Epithelial cell of proximal tubule (primary cell): ENCODE data around the gene GABPB2. TPM values are rescaled to one million over a fixed set of nuclear protein-coding genes. Genes with fewer than 3 reads are reported as not detected.
"Not testable (repeated sequence)": the region's sequence is repeated elsewhere in the genome, so short reads cannot be mapped to it uniquely, and the experiment has no call there.

Source experiments
- DNase-seq: peaks from one replicate; pipeline ENCODE4 v3.0.0-alpha.2; 2011; ENCODE audit warnings: low read depth
- H3K4me3 ChIP-seq: 2 replicates; pipeline ENCODE4 v1.5.1; 2011; ENCODE audit warnings: low read depth, mild to moderate bottlenecking, low read length
- total RNA-seq: library from RNA; depleted of rRNA; stranded (reverse); fragments of >200 nt; gene quantifications from 2 replicates; pipeline ENCODE4 v1.2.3, GENCODE V29; 2015
- TF ChIP-seq, protein P1 (sequence below): conservative IDR thresholded peaks from 2 replicates; pipeline ENCODE4 v1.5.1; 2012; ENCODE audit warnings: low read depth, mild to moderate bottlenecking, low read length

The GABPB2 gene
- total RNA-seq, 1 donor from 2014 or later, result 5.4 TPM

DNA sequence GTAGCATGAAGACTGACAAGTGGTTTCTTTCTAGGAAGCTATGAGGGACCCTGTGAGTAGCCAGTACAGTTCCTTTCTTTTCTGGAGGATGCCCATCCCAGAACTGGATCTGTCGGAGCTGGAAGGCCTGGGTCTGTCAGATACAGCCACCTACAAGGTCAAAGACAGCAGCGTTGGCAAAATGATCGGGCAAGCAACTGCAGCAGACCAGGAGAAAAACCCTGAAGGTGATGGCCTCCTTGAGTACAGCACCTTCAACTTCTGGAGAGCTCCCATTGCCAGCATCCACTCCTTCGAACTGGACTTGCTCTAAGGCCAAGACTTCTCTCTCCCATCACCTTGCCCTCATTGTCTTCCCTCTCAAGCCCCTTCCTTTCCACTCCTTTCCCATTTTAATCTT, 3.4 kb upstream of the GABPB2 start:
- no peak overlapping the region for H3K4me3 ChIP-seq
- TF ChIP-seq, protein P1, sequence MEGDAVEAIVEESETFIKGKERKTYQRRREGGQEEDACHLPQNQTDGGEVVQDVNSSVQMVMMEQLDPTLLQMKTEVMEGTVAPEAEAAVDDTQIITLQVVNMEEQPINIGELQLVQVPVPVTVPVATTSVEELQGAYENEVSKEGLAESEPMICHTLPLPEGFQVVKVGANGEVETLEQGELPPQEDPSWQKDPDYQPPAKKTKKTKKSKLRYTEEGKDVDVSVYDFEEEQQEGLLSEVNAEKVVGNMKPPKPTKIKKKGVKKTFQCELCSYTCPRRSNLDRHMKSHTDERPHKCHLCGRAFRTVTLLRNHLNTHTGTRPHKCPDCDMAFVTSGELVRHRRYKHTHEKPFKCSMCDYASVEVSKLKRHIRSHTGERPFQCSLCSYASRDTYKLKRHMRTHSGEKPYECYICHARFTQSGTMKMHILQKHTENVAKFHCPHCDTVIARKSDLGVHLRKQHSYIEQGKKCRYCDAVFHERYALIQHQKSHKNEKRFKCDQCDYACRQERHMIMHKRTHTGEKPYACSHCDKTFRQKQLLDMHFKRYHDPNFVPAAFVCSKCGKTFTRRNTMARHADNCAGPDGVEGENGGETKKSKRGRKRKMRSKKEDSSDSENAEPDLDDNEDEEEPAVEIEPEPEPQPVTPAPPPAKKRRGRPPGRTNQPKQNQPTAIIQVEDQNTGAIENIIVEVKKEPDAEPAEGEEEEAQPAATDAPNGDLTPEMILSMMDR, result no peak
- no peak for DNase-seq

DNA sequence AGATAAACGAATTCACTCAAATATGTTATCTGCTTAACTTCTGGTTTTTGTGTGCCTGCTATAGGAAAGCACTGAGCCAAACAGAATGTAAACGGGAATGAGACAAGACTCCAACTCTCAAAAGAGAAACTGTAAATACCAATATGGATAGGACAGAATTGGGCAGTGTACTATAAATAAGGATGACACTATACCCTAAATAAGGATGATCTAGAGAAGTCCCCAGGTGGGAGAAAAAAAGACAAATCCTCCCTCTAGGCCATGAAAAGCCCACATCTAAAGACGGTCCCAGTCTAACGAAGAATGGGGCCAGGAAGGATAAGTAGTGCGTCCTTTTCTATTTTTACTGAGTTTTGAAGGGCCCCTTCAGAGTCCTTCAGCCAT, 1.5 kb upstream of the GABPB2 start:
- TF ChIP-seq, protein P1, result no peak
- DNase-seq, result no peak
- no peak overlapping the region for H3K4me3 ChIP-seq

DNA sequence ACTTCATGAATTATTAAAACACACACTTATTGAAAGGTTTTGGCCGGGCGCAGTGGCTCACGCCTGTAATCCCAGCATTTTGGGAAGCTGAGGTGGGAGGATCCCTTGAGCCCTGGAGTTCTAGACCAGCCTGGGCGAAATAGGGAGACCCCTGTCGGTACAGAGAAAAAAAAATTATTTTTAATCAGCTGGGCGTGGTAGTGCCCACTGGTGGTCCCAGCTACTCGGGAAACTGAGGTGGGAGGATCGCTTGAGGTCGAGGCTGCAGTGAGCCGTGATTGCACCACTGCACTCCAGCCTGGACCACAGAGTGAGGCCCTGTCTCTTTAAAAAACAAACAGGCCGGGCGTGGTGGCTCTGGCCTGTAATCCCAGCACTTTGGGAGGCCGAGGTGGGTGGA, 1.7 kb downstream of the GABPB2 start:
- TF ChIP-seq, protein P1, result no peak
- no peak for DNase-seq
- no peak overlapping the region for H3K4me3 ChIP-seq

DNA sequence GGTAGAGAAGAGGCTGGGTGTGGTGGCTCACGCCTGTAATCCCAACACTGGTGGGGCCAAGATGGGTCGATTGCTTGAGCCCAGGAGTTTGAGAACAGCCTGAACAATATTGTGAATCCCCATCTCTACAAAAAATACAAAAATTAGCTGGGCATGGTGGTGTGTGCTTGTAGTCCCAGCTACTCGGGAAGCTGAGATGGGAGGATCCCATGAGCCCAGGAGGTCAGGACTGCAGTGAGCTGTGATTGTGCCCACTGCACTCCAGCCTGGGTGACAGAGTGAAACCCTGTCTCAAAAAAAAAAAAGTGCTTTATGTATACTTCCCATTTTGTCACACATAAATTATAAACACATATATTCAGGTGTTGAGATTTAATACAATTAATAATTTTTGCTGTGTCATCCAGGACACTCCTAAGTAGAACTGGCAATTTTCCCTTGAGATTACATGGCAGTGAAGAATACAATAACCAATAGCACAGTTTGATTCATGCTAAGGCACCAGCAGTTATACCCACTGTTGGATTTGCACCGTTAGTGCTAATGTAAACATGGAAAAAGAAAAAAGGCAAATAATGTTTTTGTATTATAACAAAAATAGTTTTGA, 15.5 kb downstream of the GABPB2 start:
- H3K4me3 ChIP-seq, result no peak overlapping the region
- DNase-seq, result no peak
- TF ChIP-seq, protein P1, result no peak

DNA sequence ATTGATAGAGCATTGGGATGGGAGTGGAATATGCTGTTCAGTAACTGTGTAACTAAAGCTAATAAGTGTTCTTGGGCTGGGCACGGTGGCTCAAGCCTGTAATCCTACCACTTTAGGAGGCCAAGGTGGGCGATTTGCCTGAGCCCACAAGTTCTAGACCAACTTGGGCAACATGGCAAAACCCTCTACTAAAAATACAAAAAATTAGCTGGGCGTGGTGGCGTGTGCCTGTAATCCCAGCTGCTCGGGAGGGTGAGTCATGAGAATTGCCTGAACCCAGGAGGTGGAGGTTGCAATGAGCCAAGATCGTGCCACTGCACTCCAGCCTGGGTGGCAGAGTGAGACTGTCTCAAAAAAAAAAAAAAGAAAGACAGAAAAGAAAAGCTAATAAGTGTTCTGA, 26.9 kb downstream of the GABPB2 start:
- not testable (repeated sequence) for DNase-seq, H3K4me3 ChIP-seq

DNA sequence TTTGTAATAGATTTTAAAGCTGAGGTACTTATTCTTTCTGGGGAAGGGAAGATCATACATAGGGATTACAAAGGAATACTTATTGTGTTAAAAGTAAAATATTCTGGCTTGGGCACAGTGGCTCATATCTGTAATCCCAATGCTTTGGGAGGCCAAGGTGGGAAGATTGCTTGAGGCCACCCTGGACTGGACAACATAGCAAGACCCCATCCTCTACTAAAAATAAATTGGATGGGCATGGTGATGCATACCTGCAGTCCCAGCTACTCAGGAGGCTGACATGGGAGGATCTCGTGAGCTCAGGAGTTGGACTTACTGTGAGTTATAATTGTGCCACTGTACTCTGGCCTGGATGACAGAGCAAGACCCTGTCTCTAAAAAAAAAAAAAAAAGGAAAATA, 27.6 kb downstream of the GABPB2 start:
- no peak for DNase-seq
- H3K4me3 ChIP-seq, result no peak overlapping the region
- TF ChIP-seq, protein P1, result no peak

DNA sequence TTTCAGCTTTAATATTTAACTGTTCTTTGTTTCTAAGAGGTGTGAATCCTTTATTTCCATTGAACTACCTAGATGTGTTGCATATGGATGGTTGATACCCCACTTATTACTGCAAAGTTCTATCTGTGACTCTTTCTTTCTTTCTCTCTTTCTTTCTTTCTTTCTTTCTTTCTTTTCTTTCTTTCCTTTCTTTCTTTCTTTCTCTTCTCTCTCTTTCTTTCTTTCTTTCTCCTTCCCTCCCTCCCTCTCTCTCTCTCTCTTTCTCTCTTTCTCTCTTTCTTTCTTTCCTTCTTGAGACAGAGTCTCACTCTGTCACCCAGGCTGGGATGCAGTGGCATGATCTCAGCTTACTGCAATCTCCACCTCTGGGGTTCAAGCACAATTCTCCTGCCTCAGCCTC, 34.1 kb downstream of the GABPB2 start:
- DNase-seq, result no peak
- no peak overlapping the region for H3K4me3 ChIP-seq
- TF ChIP-seq, protein P1, result no peak
